ENCODE measurements around the gene ERICH6B. TPM values are rescaled to one million over a fixed set of nuclear protein-coding genes. Genes with fewer than 3 reads are reported as not detected.

Gene ERICH6B
- polyA plus RNA-seq, 3 donors = not detected

GRCh38 chr13:45554604-45555109, 60.9 kb downstream of the ERICH6B start:
- no peak overlapping the region for H3K27ac ChIP-seq (ENCODE audit: low read depth, low read length)
- WGBS, 3 donors = 81 to 92% (median 86%) methylated on average over 4 of the region's 4 CpGs

GRCh38 chr13:45548281-45548680, 67.3 kb downstream of the ERICH6B start:
- no peak overlapping the region for H3K27ac ChIP-seq (ENCODE audit: low read depth, low read length)
- WGBS, 3 donors = 60 to 66% (median 63%) methylated on average over 6 of the region's 6 CpGs

GRCh38 chr13:45546410-45546765, 69.2 kb downstream of the ERICH6B start:
- H3K27ac ChIP-seq (ENCODE audit: low read depth, low read length) = no peak overlapping the region
- 81 to 87% (median 82%) methylated on average over 8 of the region's 8 CpGs for WGBS, 3 donors

- WGBS, 3 donors = 67 to 79% (median 68%) methylated on average over 6 of the region's 6 CpGs
- no peak overlapping the region for H3K27ac ChIP-seq (ENCODE audit: low read depth, low read length)
Measured at GRCh38 chr13:45545686-45546409, 69.7 kb downstream of the ERICH6B start.

- WGBS, 3 donors = 74 to 92% (median 84%) methylated on average over 2 of the region's 2 CpGs
- H3K27ac ChIP-seq (ENCODE audit: low read depth, low read length) = no peak overlapping the region
Measured at GRCh38 chr13:45544520-45544919, 71.0 kb downstream of the ERICH6B start.

- no peak overlapping the region for H3K27ac ChIP-seq (ENCODE audit: low read depth, low read length)
- 71 to 89% (median 86%) methylated on average over 5 of the region's 5 CpGs for WGBS, 3 donors
Measured at GRCh38 chr13:45542878-45543277, 72.7 kb downstream of the ERICH6B start.

GRCh38 chr13:45542391-45542790, 73.1 kb downstream of the ERICH6B start:
- no peak overlapping the region for H3K27ac ChIP-seq (ENCODE audit: low read depth, low read length)
- WGBS, 3 donors = 83 to 89% (median 89%) methylated on average over 8 of the region's 8 CpGs

GRCh38 chr13:45541806-45542205, 73.7 kb downstream of the ERICH6B start:
- no peak overlapping the region for H3K27ac ChIP-seq (ENCODE audit: low read depth, low read length)
- 90 to 95% (median 93%) methylated on average over 11 of the region's 11 CpGs for WGBS, 3 donors

- no peak overlapping the region for H3K27ac ChIP-seq (ENCODE audit: low read depth, low read length)
- WGBS, 3 donors = 87 to 91% (median 91%) methylated on average over 10 of the region's 10 CpGs
Measured at GRCh38 chr13:45540864-45541263, 74.7 kb downstream of the ERICH6B start.

GRCh38 chr13:45540195-45540594, 75.3 kb downstream of the ERICH6B start:
- WGBS, 3 donors = 76 to 90% (median 84%) methylated on average over 6 of the region's 6 CpGs
- H3K27ac ChIP-seq (ENCODE audit: low read depth, low read length) = no peak overlapping the region

GRCh38 chr13:45538382-45538781, 77.2 kb downstream of the ERICH6B start:
- WGBS, 3 donors = 75 to 96% (median 80%) methylated on average over 2 of the region's 2 CpGs

GRCh38 chr13:45537516-45537915, 78.0 kb downstream of the ERICH6B start:
- WGBS, 3 donors = 75 to 85% (median 83%) methylated on average over 1 of the region's 1 CpG
- H3K27ac ChIP-seq (ENCODE audit: low read depth, low read length) = no peak overlapping the region

More at GRCh38 chr13:45538382-45538781, 77.2 kb downstream of the ERICH6B start:
- H3K27ac ChIP-seq (ENCODE audit: low read depth, low read length) = no peak overlapping the region

- no peak overlapping the region for H3K27ac ChIP-seq (ENCODE audit: low read depth, low read length)
- WGBS, 3 donors = 91 to 99% (median 97%) methylated on average over 2 of the region's 2 CpGs
Measured at GRCh38 chr13:45536224-45536623, 79.3 kb downstream of the ERICH6B start.

- no peak overlapping the region for H3K27ac ChIP-seq (ENCODE audit: low read depth, low read length)
- WGBS, 3 donors = 85 to 92% (median 91%) methylated on average over 9 of the region's 9 CpGs
Measured at GRCh38 chr13:45534604-45535003, 80.9 kb downstream of the ERICH6B start.

GRCh38 chr13:45529758-45530157, 85.8 kb downstream of the ERICH6B start:
- WGBS, 3 donors = 73 to 94% (median 93%) methylated on average over 3 of the region's 3 CpGs
- no peak overlapping the region for H3K27ac ChIP-seq (ENCODE audit: low read depth, low read length)

GRCh38 chr13:45527699-45528462, 87.7 kb downstream of the ERICH6B start:
- 63 to 87% (median 82%) methylated on average over 6 of the region's 6 CpGs for WGBS, 3 donors
- H3K27ac ChIP-seq (ENCODE audit: low read depth, low read length) = no peak overlapping the region

GRCh38 chr13:45522571-45522970, 93.0 kb downstream of the ERICH6B start:
- WGBS, 3 donors = 61 to 94% (median 94%) methylated on average over 2 of the region's 2 CpGs
- no peak overlapping the region for H3K27ac ChIP-seq (ENCODE audit: low read depth, low read length)

- WGBS, 3 donors = 82 to 89% (median 88%) methylated on average over 4 of the region's 4 CpGs
- H3K27ac ChIP-seq (ENCODE audit: low read depth, low read length) = no peak overlapping the region
Measured at GRCh38 chr13:45521297-45521696, 94.2 kb downstream of the ERICH6B start.

GRCh38 chr13:45519493-45519892, 96.0 kb downstream of the ERICH6B start:
- 57 to 74% (median 58%) methylated on average over 4 of the region's 4 CpGs for WGBS, 3 donors
- no peak overlapping the region for H3K27ac ChIP-seq (ENCODE audit: low read depth, low read length)
